Measurements from ENCODE around the gene KCNJ2. TPM values are rescaled to one million over a fixed set of nuclear protein-coding genes. Genes with fewer than 3 reads are reported as not detected.

Gene KCNJ2
- total RNA-seq, 1 experiment from 2014 or later: 0.66 TPM

DNA sequence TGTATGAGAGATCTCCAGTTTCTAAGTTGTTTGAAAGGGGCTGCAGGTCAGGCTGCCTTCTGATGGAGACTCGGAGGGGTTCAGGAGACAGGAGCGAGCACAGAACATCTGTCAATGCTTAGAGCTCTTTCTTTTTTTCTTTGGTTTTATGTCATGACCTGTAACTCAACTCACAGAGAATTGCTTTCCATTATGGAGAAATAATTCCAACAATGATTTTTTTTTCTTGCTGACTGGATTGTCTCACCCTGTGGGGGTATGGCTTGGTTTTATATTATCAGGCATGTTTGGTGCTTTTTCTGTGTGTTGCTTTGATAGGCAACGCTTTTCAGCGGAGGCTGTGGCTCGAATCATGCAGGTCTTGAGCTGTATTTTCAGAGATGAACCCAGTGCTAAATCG is 10.7 kb upstream of the KCNJ2 start:
- no peak for DNase-seq (ENCODE audit: low read depth)

DNA sequence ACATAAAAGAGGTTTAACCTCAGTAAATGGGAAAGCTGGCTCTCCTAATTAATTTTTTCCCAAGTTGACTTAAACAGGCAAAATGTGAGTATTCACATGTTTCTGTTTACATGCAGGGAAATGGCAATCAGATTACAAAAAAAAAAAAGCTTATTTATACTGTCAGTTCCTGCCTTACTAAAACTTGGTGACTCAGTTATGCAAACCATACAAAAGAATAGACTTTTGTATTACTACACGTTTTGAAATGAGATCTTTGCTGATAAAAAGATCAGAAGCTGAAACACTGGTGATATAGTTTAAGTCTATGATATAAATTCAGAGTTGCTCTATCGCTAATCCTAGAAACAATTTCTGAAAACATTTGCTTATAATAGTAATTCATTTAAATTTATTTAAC is 9.4 kb upstream of the KCNJ2 start:
- peak; percentile 32 for DNase-seq (ENCODE audit: low read depth)

DNA sequence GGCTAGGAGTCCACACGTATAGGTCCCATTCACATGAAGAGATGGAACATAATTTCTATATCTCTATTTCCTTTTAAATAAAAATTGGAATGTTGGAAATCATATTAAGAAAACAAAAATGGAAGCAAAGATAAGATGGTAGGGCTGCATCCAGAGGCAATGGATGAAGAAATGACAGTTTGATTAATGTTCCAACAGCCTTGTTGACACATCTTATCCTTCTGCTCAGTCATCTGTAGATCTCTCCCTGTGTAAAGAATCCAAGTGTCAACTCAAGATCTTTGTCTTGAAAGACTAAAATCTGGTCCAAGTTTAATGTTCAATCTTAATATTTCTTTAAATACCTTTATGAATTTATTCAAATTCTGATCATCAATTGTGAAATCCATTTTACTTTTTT is 7.8 kb upstream of the KCNJ2 start:
- DNase-seq (ENCODE audit: low read depth): no peak

DNA sequence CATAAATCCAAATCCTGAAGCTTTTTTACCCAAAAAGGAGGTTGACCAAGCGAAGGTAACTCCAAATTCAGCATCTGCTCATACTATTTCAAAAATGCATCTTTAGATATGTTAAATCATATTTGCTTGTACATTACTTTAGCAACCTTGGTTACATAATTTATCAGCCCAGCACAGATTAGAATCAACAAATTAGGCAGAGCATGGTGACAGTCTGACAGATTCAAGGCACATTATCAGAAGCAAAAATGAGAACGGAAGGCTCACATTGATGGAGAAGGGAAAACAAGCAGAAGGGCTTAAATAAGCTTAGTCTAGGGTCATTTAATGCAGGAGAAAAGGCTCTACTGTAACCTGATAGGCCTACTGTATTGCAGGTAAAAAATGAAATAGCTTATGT is 3.9 kb upstream of the KCNJ2 start:
- no peak for DNase-seq (ENCODE audit: low read depth)

DNA sequence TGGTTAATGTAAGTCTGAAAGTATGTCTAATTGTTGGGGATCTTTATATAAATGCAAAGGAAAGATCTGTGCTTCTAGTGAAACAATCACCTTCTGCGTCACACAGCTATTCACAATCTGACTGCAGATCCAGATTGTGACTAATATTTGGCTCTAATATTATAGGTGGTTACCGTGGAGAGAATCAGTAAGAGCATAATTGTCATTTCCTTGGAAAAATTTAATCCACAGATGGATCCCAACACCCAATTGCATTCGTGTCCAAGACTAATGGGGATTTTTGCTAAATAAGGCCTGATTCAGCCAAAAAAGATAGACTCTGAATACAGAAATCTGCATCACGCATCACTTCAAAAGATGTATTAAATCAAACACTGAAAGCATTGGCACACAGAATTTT is 2.7 kb upstream of the KCNJ2 start:
- no peak for DNase-seq (ENCODE audit: low read depth)

DNA sequence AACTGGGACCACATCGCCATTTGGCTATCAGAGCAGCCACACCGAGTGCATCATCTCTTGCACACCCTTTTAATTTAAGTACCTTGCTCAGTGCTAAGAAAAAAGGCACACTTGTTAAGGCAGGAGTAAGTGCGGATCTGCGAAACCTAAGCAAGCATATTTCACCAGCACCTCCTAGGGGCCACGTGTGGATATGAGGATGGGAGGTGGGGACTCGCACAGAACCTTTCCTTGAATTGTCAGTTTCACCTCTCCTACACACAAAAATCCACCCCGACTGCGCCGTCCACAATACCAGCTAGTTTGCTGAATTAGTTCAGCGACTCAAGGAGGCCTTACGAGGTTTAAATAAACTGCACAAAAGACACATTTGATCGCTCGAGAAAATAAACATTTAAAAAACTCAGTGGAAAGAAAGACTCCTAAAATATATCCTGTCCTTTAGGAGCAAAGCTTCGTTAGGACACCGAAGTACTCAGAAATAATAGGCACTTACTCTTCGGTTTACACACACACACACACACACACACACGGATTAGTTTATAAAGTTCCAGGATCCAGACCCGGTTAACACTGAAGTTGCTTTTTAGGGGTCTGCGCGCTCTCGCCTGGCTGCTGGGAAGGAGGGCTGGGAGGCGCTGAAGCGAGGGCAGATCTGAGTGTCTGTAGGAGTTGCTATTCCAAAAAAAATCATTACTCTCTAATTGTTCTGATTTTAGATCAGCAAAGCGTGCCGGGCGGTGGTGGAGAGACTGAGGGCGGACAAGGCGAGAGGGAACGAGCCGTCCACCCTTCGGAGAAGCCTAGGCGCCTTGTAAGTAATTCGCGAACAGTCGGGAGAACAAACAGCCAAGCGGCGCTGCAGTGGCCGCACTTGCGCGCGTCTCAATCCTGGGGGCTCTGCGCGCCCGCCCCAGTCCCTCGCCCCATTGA is 1.0 kb upstream of the KCNJ2 start:
- DNase-seq (ENCODE audit: low read depth): no peak

DNA sequence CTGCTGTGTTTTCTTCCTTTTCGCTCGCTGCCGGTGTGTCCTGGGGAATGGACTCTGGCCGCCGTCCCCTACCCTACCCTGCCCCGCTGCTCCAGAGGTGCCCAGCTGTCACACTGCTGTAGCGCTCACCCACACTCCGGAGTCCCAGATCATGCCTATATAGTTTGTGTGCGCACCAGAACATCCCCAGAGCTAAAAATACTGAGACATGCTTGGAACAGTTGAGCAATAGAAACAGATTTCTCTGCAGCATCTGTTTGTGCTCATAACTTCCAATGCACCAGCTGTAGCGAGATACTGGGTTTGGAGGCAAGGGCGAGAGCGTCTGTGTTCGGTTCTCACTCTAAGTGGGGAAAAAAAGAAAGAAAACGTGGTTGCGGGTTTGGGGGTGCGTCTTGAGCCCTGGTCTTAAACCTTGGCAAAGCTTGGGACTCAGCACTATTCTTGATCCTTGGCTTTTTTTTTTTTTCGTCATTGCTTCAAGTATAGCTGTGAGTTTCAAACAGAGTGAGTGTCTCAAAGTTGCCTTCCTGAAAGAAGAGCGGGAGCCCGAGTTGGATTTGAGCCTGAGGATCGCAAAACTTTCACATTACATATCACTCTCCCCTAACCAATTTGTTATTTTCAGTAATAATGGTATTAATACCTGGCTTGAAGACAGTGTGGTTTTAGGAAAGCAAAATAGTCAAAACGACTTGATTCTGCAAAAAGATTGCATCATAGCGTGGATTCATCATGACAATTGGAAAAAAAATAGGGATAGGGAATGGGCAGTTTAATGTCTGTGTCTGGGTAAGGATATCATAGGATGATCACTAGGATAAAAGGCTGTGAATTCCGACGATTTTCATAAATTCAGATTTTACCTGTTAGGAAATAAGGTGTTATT is 621 bp downstream of the KCNJ2 start:
- peak; percentile 21 for DNase-seq (ENCODE audit: low read depth)

DNA sequence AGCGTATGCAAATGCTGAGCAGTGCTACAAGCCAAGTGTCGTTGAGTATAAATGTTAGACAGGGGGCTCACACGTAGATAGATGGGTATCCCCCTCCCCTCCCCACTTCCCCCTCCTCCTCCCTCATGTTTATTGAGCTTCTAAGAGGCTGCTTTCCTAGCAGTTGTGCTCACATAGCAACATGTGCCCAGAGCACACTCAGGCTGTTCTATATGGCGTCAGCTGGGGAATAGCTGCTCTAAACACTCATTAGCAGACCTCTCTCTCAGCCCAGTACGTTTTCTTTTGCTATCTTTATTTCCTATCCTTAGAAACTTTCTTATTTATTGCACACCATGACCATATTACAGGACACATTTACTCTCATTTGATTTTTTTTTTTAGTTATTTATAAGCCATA is 1.8 kb downstream of the KCNJ2 start:
- no peak for DNase-seq (ENCODE audit: low read depth)

DNA sequence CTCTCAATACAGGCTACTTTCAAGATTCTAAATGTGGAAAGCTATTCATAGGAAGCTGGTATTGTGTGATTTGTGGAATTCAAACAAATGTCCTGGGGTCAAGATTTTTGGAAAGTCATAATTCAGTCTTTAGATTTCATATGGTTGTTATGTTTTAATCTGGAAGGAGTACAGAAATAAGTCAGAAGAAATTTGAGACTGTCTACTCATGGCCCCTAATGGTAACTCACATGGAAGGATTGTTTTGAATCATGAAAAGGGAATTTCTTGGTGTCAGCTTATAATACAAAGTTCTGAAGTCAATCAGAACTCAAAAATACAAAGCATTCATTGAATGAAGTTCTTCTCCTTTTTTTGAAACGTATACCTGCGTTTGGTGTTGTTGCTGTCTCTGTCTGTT is 3.1 kb downstream of the KCNJ2 start:
- DNase-seq (ENCODE audit: low read depth): no peak

DNA sequence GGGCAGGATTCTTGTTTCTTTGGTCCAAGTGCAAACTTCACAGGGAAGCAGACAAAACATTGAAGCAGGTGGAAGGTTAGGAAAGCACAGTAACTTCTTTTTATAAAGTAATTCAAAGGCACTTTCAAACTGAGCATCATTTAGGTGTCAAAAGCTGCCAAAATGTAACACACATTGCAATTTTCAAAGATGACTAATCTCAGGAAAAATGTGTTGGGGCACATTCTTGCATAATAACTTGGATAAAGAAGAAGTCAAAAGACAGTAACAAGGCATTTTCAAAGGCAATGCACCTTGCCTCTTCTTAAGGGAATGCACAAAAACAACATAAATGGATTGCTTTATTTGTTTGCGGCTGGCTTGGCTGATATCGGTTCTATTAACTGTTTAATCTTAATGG is 3.6 kb downstream of the KCNJ2 start:
- peak; percentile 34 for DNase-seq (ENCODE audit: low read depth)

DNA sequence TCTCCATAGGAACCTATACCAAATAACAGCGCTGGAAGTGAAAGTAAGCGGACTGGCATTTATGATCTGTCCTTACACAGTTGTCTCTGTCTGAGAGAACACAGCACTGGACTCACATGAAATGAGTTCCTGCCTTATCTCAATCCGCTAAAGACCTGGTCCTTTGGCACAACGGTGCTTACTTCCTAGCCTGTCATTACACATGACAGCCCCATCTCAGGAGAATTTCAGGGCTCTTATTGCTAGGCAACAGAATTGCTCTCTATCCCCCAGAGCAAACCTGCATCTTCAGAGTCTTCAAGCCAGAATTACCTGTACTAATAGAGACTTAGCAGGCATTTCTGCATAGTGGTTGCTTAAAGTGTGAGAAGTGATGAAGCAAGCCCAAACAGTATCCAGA is 4.3 kb downstream of the KCNJ2 start:
- DNase-seq (ENCODE audit: low read depth): no peak

DNA sequence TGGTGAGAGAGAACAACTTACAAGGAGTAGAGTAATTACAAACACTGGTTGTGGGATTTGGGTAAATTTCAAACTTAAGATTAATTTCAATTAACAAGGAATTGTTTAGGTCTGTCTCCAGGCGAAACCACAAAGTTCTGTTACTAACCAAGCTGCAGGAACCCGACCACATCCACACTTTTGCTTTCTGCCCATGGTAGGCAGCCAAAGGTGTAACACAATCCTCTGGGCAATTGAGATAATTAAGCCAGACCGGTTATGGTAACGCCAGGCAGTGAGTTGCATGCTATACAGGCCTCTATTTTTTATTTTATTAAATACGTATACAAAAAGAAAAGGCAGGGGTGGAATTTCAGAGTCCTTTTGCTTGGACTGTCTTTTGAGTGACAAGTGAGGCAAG is 12.0 kb downstream of the KCNJ2 start:
- no peak for DNase-seq (ENCODE audit: low read depth)

DNA sequence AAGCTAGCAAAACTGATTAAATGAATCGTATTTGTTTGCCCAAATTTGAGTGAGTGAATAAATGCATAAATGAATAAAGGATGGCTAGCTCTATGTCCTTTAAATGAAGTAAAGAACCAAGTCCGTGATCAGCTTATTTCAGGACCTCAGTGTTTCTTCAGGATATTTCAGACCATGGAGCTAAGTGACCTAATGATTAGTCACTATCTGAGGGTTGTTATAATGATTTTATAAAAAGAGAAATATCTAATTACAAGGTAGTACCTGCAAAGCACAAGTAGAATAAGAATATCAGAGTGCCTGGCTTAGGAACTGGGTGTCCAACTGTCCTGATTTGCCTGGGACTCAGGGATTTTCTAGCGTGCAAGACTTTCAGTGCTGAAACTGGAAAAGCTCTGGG is 12.5 kb downstream of the KCNJ2 start:
- DNase-seq (ENCODE audit: low read depth): peak; percentile 43

DNA sequence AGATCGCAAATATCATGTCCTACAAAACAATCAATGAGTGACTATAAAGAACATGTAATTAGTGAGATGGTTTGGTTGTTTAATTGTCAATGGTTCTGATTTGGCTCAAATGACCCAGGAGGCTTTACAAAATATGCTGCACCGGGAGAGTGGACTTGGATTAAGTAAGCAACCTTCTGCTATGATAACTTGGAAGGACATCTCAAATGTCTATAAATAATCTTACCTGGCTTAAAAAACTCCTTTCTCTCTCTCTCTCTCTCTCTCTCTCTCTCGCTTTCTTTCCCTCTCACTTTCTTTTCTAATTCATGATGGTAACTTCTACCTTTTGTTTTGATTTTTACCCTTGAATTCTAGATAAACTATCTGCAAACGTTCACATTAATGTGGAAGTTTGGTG is 14.2 kb downstream of the KCNJ2 start:
- no peak for DNase-seq (ENCODE audit: low read depth)

DNA sequence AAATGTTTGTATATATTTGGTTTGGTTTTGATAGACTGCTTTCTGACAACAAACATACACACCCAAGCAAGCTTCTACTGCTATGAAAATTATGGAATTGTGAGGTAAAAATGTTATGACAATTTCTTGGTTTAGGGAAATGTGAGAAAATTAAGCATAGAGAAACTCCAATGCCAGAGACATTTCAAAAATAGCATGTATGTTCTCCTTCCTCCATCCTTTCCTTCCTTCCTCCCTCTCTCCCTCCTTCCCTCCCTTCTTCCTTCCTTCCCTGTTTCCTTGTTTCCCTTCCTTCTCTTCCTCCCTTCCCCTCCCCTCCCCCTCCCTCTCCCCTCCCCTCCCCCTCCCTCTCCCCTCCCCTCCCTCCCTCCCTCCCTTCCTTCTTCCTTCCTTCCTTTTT is 14.9 kb downstream of the KCNJ2 start:
- DNase-seq (ENCODE audit: low read depth): no peak

DNA sequence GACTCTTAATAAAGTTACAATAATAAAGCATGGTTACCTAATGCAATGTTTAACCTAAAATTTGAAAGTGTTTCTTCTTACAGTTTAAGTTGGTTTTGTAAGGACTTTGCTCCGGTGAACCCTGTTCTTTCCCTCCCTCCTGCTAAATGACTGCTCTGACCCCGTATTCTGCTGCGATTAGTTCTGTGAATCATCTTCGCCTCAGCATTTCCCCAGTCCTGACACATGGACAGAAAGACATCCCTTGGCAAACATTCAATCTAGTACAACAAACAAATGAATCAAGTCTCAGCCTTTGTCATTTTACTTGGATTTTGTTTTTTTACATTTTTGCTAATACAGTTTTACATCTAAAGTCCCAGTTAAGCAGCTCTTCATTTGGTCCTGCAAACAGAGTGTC is 15.4 kb downstream of the KCNJ2 start:
- peak; percentile 70 for DNase-seq (ENCODE audit: low read depth)

DNA sequence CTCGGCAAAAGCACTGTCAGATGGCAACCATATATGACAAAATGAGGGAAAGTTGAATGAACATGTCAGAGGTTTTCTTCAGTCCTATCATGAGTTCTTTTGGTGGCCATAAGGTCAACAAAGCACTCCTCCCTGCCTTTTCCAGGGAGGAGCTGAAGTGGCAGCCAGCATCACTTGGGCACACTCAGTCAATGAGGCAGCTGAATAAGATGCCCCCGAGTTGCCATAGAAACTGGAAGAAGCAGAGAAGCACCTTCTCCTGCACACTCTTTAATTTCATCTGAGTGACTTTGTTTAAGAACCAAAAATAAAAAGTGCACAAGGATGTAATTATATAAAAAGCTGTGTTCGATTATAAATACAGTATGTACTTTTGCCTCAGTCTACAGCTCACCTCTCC is 16.0 kb downstream of the KCNJ2 start:
- DNase-seq (ENCODE audit: low read depth): no peak

DNA sequence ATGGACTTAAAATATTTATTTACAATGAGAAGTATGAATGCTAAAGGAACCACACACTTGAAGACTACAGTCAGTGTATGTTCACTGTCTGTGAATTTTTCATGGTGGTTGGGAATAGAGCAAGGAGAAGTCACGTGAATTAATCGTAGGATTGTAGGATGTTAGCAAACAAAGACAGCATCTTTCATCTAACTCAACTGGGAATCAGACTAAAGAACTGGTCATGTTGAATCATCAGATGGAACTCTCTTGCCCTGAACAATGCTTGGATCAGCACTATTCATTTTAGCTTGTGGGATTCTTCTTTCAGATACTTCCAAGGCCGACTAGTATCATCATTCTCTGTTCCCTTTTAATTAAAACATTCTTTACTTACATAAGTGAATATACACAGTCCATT is 18.1 kb downstream of the KCNJ2 start:
- peak; percentile 64 for DNase-seq (ENCODE audit: low read depth)

DNA sequence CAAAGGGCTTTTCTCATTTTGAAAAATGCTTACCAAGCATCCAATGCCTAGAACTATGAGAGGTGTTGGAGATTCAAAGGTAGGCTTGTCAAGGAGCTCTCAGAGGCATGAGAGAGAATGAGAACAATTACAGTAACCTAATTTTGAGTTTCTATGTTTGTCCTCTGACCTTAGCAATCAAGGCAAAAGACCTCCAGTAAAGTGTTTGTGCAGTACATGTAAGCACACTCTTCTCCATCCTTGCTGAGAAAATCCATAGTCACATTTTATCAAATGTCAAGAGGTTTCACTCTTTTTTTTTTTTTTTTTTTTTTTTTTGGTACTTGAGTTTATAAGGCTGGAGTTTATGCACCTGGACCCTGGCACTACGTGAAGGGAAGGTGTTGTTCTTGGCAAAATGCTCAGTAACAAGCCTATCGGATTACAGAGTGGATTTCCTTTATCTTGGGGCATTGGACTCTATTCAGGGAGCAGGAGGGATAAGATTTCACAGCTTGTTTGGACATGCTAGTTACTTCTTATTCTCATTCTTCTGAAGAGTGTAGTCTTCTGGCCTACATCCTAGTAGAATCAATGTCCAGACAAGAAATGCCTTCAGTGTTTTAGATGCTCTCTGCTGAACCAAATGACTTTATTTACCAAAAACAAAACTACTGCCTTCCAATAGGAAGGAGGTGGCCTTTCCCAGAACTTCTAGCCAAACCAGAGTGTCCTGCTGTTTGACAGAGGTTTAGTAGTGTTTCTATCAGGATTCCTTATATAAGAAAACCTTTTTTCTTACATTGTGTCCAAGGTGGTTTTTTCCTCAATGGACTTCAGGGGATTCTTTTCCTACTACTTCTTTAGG is 21.9 kb downstream of the KCNJ2 start:
- no peak for DNase-seq (ENCODE audit: low read depth)

DNA sequence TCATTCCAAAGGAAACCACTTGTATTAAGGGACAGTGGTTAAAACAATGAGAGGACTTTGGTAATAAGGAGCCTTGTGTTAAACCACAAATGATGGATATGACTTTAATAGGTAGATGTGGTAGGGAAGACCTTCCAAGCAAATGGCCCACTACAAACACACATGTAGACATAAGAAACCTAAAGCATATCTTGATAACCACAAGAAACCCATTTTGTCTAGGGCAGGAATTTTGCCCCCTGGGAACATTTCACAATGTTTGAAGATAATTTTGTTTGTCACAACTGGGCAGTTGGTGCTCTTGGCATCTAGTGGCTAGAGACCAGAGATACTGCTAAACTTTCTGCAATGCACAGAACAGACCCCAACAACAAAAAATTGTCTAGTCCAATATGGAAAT is 25.8 kb downstream of the KCNJ2 start:
- no peak for DNase-seq (ENCODE audit: low read depth)

DNA sequence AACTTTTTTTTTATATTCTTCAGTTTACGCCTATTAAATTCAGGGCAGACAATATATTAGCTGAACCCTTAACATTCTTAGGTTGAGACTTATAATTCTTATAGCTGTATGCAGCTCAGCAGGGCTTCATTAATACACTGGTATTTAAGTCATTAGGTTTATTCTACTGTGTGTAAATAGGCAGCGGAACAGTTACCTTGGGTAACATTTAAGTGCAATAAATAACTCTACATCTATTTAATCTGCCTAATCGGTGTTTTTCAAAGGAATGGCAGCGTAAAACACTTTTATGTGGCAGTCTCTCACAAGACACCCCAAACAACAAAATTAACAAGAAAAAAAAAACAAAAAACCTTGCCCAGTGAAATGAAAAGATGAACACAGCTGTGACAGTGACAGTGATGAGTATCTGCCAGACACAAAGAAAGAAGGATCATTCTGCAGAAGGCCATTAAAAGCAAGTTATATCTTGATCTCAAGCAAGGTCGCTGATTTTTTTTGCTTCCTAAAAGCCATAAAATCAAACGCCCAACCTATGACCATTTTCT is 32.6 kb downstream of the KCNJ2 start:
- DNase-seq (ENCODE audit: low read depth): no peak

All from HT1080 (cell line).